ENCODE measurements around the gene POU2F3. TPM values are rescaled to one million over a fixed set of nuclear protein-coding genes. Genes with fewer than 3 reads are reported as not detected.

Gene POU2F3
- total RNA-seq, 1 donor from 2014 or later = 4.6 TPM

DNA sequence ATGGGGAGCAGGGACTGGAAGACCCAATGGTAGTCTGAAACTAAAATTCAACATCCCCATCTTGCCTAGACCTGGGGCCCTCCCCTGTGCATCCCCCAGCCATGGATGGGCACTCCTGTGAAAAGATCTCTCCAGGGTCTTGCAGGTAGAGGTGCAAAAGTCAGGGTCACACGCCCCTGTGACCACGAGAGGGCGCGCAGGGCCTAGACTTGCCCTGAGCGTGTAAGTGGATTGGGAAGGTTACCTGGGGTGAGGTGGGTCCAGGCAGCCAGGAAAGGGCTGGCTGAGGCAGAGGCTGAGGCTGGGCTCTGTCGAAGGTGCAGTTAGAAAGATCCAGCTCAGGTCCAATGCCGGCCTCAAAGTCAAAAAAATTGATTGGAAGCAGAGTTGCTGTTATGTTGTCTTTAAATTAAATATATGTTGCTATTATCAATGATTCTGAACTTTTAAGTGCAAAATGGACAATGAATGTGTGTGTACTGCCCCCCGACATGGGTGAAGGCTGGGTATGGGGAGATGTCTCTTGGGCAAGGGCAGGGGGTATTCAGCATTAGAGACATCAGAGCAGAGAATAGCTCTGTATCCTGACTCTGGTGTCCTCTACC lies 4.8 kb upstream of the POU2F3 start:
- TF ChIP-seq, protein P1, sequence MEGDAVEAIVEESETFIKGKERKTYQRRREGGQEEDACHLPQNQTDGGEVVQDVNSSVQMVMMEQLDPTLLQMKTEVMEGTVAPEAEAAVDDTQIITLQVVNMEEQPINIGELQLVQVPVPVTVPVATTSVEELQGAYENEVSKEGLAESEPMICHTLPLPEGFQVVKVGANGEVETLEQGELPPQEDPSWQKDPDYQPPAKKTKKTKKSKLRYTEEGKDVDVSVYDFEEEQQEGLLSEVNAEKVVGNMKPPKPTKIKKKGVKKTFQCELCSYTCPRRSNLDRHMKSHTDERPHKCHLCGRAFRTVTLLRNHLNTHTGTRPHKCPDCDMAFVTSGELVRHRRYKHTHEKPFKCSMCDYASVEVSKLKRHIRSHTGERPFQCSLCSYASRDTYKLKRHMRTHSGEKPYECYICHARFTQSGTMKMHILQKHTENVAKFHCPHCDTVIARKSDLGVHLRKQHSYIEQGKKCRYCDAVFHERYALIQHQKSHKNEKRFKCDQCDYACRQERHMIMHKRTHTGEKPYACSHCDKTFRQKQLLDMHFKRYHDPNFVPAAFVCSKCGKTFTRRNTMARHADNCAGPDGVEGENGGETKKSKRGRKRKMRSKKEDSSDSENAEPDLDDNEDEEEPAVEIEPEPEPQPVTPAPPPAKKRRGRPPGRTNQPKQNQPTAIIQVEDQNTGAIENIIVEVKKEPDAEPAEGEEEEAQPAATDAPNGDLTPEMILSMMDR (IDR thresholded peaks at IDR 0.05) = peak; percentile 75
- Histone ChIP-seq H3K27ac (no peak overlapping the region), H3K36me3 (no peaks in the 10 kb centered on the region), H3K27me3 (ENCODE audit: low read depth) (peaks cover 28% of the 10 kb centered on the region), H3K4me1 (no peaks in the 10 kb centered on the region), H3K9me3 (no peaks in the 10 kb centered on the region), H3K4me3 (no peak overlapping the region)
- ATAC-seq = peak; percentile 83 to 89
- intact Hi-C loops (cut with DNase I) = no loop called here
- DNase-seq = peak; percentile 76

- H3K4me3 ChIP-seq = no peak overlapping the region
- peaks cover 7% of the 10 kb centered on the region for H3K4me1 ChIP-seq
- intact Hi-C loops (cut with DNase I) = no loop called here
- H3K36me3 ChIP-seq = no peaks in the 10 kb centered on the region
- ATAC-seq (no peak), DNase-seq (no peak)
- TF ChIP-seq, protein P1 (IDR thresholded peaks at IDR 0.05) = no peak
- no peaks in the 10 kb centered on the region for H3K9me3 ChIP-seq
- no peak overlapping the region for H3K27ac ChIP-seq
- peaks cover 42% of the 10 kb centered on the region for H3K27me3 ChIP-seq (ENCODE audit: low read depth)
Observed at GRCh38 chr11:120236169-120237107, 3.5 kb upstream of the POU2F3 start.

GRCh38 chr11:120238968-120239620 lies 846 bp upstream of the POU2F3 start:
- no peak for ATAC-seq
- intact Hi-C loops (cut with DNase I) = no loop called here

DNA sequence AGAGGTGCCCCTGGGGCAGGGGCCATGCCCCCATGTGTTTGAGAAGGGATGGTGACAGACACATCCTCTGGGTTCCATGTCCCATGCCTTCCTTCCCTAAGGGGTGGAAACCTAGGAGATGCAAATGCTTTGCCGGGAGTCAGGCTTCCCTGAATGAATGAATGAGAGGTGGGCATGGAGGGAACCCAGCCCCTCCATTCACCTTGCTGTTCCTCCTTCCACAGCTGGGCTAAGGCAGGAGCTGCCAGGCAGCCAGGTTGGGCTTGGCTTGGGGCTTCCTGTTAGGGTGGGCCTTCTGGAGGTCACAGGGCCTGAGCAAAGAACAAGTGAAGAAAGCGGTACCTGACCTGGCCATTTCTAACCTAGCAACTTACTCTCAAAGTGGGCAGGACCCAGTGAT lies 926 bp downstream of the POU2F3 start:
- TF ChIP-seq, protein P1 (IDR thresholded peaks at IDR 0.05) = no peak
- Histone ChIP-seq H3K36me3 (no peaks in the 10 kb centered on the region), H3K4me3 (no peak overlapping the region), H3K4me1 (peaks cover 7% of the 10 kb centered on the region), H3K27ac (no peak overlapping the region), H3K9me3 (no peaks in the 10 kb centered on the region), H3K27me3 (ENCODE audit: low read depth) (peaks cover 55% of the 10 kb centered on the region)
- intact Hi-C loops (cut with DNase I) = loop anchor here (10.0 kb wide), 1 partner anchor 64 kb away; no protein-coding TSS in a partner anchor
- ATAC-seq (no peak), DNase-seq (no peak)

More at GRCh38 chr11:120238968-120239620, 846 bp upstream of the POU2F3 start:
- H3K27ac ChIP-seq = no peak overlapping the region
- peaks cover 50% of the 10 kb centered on the region for H3K27me3 ChIP-seq (ENCODE audit: low read depth)
- peaks cover 7% of the 10 kb centered on the region for H3K4me1 ChIP-seq
- H3K9me3 ChIP-seq = no peaks in the 10 kb centered on the region
- H3K4me3 ChIP-seq = no peak overlapping the region
- no peaks in the 10 kb centered on the region for H3K36me3 ChIP-seq
- DNase-seq = peak; percentile 23
- TF ChIP-seq, protein P1 (IDR thresholded peaks at IDR 0.05) = no peak

GRCh38 chr11:120241277-120241676 lies 1.3 kb downstream of the POU2F3 start:
- H3K27ac ChIP-seq = no peak overlapping the region
- TF ChIP-seq, protein P1 (IDR thresholded peaks at IDR 0.05) = no peak
- H3K27me3 ChIP-seq (ENCODE audit: low read depth) = peaks cover 55% of the 10 kb centered on the region
- DNase-seq (peak; percentile 69), ATAC-seq (peak; percentile 82 to 85)
- no peaks in the 10 kb centered on the region for H3K36me3 ChIP-seq
- H3K9me3 ChIP-seq = no peaks in the 10 kb centered on the region
- intact Hi-C loops (cut with DNase I) = loop anchor here (10.0 kb wide), 1 partner anchor 64 kb away; no protein-coding TSS in a partner anchor
- H3K4me3 ChIP-seq = no peak overlapping the region
- H3K4me1 ChIP-seq = peaks cover 7% of the 10 kb centered on the region
